MM.1S (cell line): ENCODE data around the gene IRAK1BP1.

Source experiments
- DNase-seq: peaks from one replicate; pipeline ENCODE4 v3.0.0-alpha.2; 2015
- H2AFZ ChIP-seq: fragments of 300-600 bp; sonication (generic); 2 replicates; pipeline ENCODE4 v1.6.0; 2016; ENCODE audit warnings: antibody characterized with exemption, low read length
- H3F3A ChIP-seq: fragments of 300-600 bp; sonication (generic); 2 replicates; pipeline ENCODE4 v1.6.1; 2016; ENCODE audit warnings: mild to moderate bottlenecking, antibody characterized with exemption, low read length, moderate library complexity, mixed read lengths; ENCODE audit not compliant: insufficient read depth
- H3K27ac ChIP-seq: fragments of 300-600 bp; sonication (generic); 2 replicates; pipeline ENCODE4 v1.5.1; 2016; ENCODE audit warnings: mild to moderate bottlenecking, low read length
- H3K27me3 ChIP-seq: fragments of 300-600 bp; sonication (generic); replicated peaks from 2 replicates; pipeline ENCODE4 v1.6.0; 2016; ENCODE audit warnings: low read length; ENCODE audit not compliant: insufficient read depth
- H3K36me3 ChIP-seq: fragments of 300-600 bp; sonication (generic); replicated peaks from 2 replicates; pipeline ENCODE4 v1.6.1; 2016; ENCODE audit warnings: mild to moderate bottlenecking, low read length, mixed read lengths; ENCODE audit not compliant: insufficient read depth
- H3K4me1 ChIP-seq: fragments of 300-600 bp; sonication (generic); 2 replicates; pipeline ENCODE4 v1.6.1; 2016; ENCODE audit warnings: low read length, mixed read lengths
- H3K4me2 ChIP-seq: fragments of 300-600 bp; sonication (generic); 2 replicates; pipeline ENCODE4 v1.6.0; 2016; ENCODE audit warnings: low read depth, low read length
- H3K4me3 ChIP-seq: fragments of 300-600 bp; sonication (generic); 2 replicates; pipeline ENCODE4 v1.5.1; 2016; ENCODE audit warnings: low read length, mixed read lengths
- H3K79me2 ChIP-seq: fragments of 300-600 bp; sonication (generic); 2 replicates; pipeline ENCODE4 v1.6.1; 2016; ENCODE audit warnings: mixed run types, low read length, mixed read lengths
- H3K9ac ChIP-seq: fragments of 300-600 bp; sonication (generic); 2 replicates; pipeline ENCODE4 v1.6.1; 2016; ENCODE audit warnings: low read length, mixed read lengths
- H3K9me2 ChIP-seq: fragments of 300-600 bp; sonication (generic); replicated peaks from 2 replicates; pipeline ENCODE4 v1.6.1; 2016; ENCODE audit warnings: mild to moderate bottlenecking, low read length, mixed read lengths; ENCODE audit not compliant: insufficient read depth
- H3K9me3 ChIP-seq: fragments of 300-600 bp; sonication (generic); replicated peaks from 2 replicates; pipeline ENCODE4 v1.6.1; 2016; ENCODE audit warnings: mild to moderate bottlenecking, low read length, mixed read lengths; ENCODE audit not compliant: insufficient read depth
- H4K20me1 ChIP-seq: fragments of 300-600 bp; sonication (generic); 2 replicates; pipeline ENCODE4 v1.6.1; 2016; ENCODE audit warnings: mild to moderate bottlenecking, low read length, moderate library complexity, mixed read lengths; ENCODE audit not compliant: insufficient read depth
- EZH2 ChIP-seq: fragments of 300-600 bp; sonication (generic); optimal IDR thresholded peaks from 2 replicates; pipeline ENCODE3; 2017; ENCODE audit warnings: low read depth, mild to moderate bottlenecking, antibody characterized with exemption, low read length, mixed read lengths
- EZH2phosphoT487 ChIP-seq: fragments of 300-600 bp; sonication (generic); IDR thresholded peaks from 2 replicates; pipeline ENCODE4 v1.6.1; 2018; ENCODE audit warnings: antibody characterized with exemption, low read length
- TF ChIP-seq, protein P1 (sequence below): fragments of 300-600 bp; sonication (generic); IDR thresholded peaks from 2 replicates; pipeline ENCODE4 v1.5.1; 2016; ENCODE audit warnings: antibody characterized with exemption, low read length, mixed read lengths

IRAK1BP1 gene

DNA sequence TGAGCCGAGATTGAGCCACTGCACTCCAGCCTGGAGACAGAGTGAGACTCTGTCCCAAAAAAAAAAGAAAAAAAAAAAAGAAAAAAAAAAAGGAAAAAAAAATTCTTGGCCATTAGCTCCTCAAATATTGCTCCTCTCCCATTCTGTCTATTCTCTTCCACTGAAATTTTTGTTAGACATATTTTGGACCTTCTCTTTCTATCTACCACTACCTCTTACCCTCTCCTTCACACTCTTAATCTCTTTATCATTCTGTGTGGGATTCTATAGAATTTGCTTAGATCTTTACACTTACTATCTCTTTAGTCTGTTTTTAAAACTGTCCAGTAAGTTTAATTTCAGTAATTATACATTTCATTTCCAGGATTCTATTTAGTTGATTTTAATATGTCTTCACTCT lies 85.0 kb downstream of the IRAK1BP1 start:
- H3K4me3 ChIP-seq = no peak overlapping the region
- H3K9me2 ChIP-seq = no peaks in the 10 kb centered on the region
- TF ChIP-seq EZH2 (no peak), EZH2phosphoT487 (no peak)
- TF ChIP-seq, protein P1, sequence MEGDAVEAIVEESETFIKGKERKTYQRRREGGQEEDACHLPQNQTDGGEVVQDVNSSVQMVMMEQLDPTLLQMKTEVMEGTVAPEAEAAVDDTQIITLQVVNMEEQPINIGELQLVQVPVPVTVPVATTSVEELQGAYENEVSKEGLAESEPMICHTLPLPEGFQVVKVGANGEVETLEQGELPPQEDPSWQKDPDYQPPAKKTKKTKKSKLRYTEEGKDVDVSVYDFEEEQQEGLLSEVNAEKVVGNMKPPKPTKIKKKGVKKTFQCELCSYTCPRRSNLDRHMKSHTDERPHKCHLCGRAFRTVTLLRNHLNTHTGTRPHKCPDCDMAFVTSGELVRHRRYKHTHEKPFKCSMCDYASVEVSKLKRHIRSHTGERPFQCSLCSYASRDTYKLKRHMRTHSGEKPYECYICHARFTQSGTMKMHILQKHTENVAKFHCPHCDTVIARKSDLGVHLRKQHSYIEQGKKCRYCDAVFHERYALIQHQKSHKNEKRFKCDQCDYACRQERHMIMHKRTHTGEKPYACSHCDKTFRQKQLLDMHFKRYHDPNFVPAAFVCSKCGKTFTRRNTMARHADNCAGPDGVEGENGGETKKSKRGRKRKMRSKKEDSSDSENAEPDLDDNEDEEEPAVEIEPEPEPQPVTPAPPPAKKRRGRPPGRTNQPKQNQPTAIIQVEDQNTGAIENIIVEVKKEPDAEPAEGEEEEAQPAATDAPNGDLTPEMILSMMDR = no peak
- no peaks in the 10 kb centered on the region for H3K27me3 ChIP-seq
- no peaks in the 10 kb centered on the region for H3F3A ChIP-seq
- no peaks in the 10 kb centered on the region for H4K20me1 ChIP-seq
- H3K9me3 ChIP-seq = no peaks in the 10 kb centered on the region
- H2AFZ ChIP-seq = no peak overlapping the region
- DNase-seq = no peak
- H3K79me2 ChIP-seq = peaks cover 3% of the 10 kb centered on the region; the same call in 1 of the 2 replicates
- no peak overlapping the region for H3K9ac ChIP-seq
- H3K27ac ChIP-seq = no peak overlapping the region
- H3K4me1 ChIP-seq = no peaks in the 10 kb centered on the region
- H3K36me3 ChIP-seq = peaks cover 3% of the 10 kb centered on the region; the same call in 1 of the 2 replicates
- no peak overlapping the region for H3K4me2 ChIP-seq
